GM23338 (cell line): Measurements from ENCODE around the gene SLC35F4.

Experiments
- CREB1 ChIP-seq: fragments of 250-450 bp; sonication (Bioruptor Pico); IDR thresholded peaks from 2 replicates; pipeline ENCODE4 v1.5.0; 2020; ENCODE audit warnings: low read depth, mild to moderate bottlenecking, moderate library complexity
- CTCF ChIP-seq, 2 experiments: fragments of 200-600 bp in 1 of 2; sonication (generic) in 1 of 2; conservative IDR thresholded peaks; 2 replicates each; pipeline versions ENCODE4 v1.5.1 to v1.6.1; 2016 to 2017; ENCODE audit warnings: antibody characterized with exemption in 2 of 2, low read depth in 2 of 2, mild to moderate bottlenecking in 2 of 2, moderate library complexity in 1 of 2
- ETS1 ChIP-seq: IDR thresholded peaks from 2 replicates; pipeline ENCODE4 v1.6.1; 2016; ENCODE audit warnings: antibody characterized with exemption
- EZH2 ChIP-seq: fragments of 200-600 bp; sonication (generic); IDR thresholded peaks from one replicate; pipeline ENCODE4 v1.8.0; 2017; ENCODE audit warnings: antibody characterized with exemption, mild to moderate bottlenecking, low read depth; ENCODE audit not compliant: unreplicated experiment
- POLR2AphosphoS5 ChIP-seq: IDR thresholded peaks from 2 replicates; pipeline ENCODE4 v1.6.1; 2016; ENCODE audit warnings: antibody characterized with exemption, low read depth
- REST ChIP-seq: IDR thresholded peaks from one replicate; pipeline ENCODE4 v1.6.1; 2018; ENCODE audit warnings: antibody characterized with exemption; ENCODE audit not compliant: unreplicated experiment
- STAT1 ChIP-seq: IDR thresholded peaks from one replicate; pipeline ENCODE4 v1.6.1; 2016; ENCODE audit warnings: antibody characterized with exemption; ENCODE audit not compliant: unreplicated experiment
- ZNF331 ChIP-seq: fragments of 250-450 bp; sonication (Bioruptor Pico); IDR thresholded peaks from 2 replicates; pipeline ENCODE4 v1.5.0; 2020; ENCODE audit warnings: low read depth, mild to moderate bottlenecking, moderate library complexity
- ZNF462 ChIP-seq: fragments of 250-450 bp; sonication (Bioruptor Pico); IDR thresholded peaks from 2 replicates; pipeline ENCODE4 v1.5.0; 2020; ENCODE audit warnings: mild to moderate bottlenecking, moderate library complexity

- TF ChIP-seq EZH2 (no peak), CTCF (conservative IDR thresholded peaks at IDR 0.05; ENCODE audit: low read depth in 2 of 2) (no peak), STAT1 (no peak), CREB1 (CRISPR knock-in tag) (no peak), ZNF331 (CRISPR knock-in tag) (no peak), ZNF462 (no peak), REST (no peak), POLR2AphosphoS5 (no peak), ETS1 (no peak)
Observed at GRCh38 chr14:57909626-57910025, 43.7 kb upstream of the SLC35F4 start.
